DMS53 treated with DMSO at 0.1 percent for 48 hours (cell line): ENCODE measurements around the gene MRPL18.

ENCODE experiments used
- DNase-seq: peaks from one replicate; lab custom pipeline; 2025; ENCODE audit not compliant: unreplicated experiment; lab: John Stamatoyannopoulos, UW

Gene MRPL18

GRCh38 chr6:159838020-159838744 lies 47.9 kb downstream of the MRPL18 start:
- DNase-seq = no peak

- DNase-seq = no peak
These were observed 51.8 kb downstream of the MRPL18 start for GRCh38 chr6:159842035-159842434.

DNA sequence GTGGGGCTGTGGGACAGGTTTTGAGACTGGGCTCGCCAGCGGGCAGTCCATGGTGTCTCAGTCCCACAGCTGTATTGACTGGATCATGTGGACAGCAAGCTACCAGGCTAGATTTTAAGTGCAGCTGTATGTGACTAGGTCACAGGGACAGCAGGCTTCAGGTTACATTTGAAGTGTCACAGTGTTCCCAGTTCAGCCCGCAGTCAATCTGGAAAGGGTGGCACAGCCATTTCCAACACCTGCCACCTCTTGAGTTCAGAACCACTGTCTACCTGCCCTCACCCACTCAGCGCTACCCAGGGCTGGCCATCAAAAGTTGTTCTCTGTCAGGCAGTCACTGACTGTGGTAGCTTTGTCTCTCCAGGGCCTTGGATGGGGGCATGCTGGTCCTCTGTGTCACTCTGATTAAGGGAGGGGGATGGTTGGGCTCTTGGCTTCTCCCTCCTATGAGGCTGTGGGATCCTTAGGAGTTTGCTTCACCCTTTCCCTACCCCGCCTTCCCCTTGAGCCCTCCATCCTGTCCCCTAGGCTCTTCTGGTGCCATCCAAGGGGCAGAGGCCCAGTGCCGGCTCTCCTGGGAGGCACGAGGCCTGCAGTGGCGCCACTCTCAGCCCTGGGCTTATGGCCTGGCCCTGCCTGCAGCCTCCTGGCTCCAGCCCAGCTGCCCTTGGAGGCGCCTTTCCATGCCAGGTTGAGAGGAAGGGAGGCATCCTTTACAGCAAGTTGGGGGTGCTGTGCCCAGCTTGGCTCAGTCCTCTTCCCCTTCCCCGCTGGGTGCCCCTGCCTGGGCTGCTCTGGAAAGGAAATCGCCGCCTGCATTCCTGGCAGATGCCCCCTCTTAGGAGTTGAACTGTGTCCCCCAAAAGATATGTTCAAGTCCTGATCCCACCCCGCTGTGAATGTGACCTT lies 54.7 kb downstream of the MRPL18 start:
- DNase-seq = peak; percentile 57
